ENCODE results near the gene IFITM10. TPM values are rescaled to one million over a fixed set of nuclear protein-coding genes. Genes with fewer than 3 reads are reported as not detected.

IFITM10 gene
- polyA plus RNA-seq, 4 donors, result 0.32 to 0.54 (median 0.43) TPM; not detected in 1

DNA sequence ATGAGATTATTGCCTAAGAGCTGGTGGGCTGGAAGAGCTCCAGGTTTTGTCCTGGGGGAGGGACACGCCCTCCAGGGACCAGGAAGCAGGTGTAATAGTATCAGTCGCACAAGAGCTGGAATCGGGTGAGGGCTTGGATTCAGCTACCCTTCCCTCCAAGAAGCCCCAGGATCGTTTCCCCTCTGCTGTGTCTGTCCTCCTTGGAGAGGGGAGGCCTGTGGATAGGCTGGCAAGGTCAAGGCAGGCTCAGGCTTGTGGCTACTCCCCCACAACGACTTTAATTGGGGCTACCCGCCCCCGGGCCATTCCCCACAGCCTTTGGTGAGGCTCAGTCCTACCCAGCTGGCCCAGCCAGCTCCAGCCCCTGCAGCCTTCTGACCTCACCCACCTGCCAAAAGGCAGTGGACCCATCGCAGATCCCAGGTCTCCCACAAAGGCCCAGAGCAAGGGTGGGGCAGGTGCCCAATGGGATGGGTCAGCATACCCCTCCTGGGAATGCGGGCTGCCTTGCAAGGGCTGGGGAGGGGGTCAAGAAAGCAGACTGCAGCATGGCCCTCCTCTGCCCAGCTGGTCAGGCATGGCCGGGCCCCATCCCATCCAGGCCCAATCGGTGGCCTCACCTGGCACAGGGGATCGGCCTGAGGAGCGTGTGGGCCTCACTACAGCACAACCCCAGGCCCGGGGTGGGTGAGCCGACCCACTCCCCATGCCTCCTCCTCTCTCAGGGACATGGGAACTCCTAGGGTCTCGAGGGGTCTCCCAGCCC is 12.3 kb upstream of the IFITM10 start:
- Histone ChIP-seq H3K4me1 (ENCODE audit: control insufficient read depth in 3 of 3, insufficient read depth in 2 of 3, low read depth in 1 of 3, low read length in 2 of 3) (peaks cover 3 to 21% (median 19%) of the 10 kb centered on the region in 3 donors), H3K27me3 (ENCODE audit: control insufficient read depth in 3 of 3, insufficient read depth in 3 of 3, low read length in 3 of 3) (no peaks in the 10 kb centered on the region), H3K36me3 (ENCODE audit: control insufficient read depth in 3 of 3, insufficient read depth in 2 of 3, low read depth in 1 of 3, low read length in 3 of 3) (peaks cover 0 to 45% (median 19%) of the 10 kb centered on the region in 3 donors), H3K9me3 (ENCODE audit: control insufficient read depth in 2 of 2, insufficient read depth in 1 of 2, low read depth in 1 of 2, low read length in 1 of 2) (no peaks in the 10 kb centered on the region), H3K27ac (ENCODE audit: low read depth in 1 of 3, low read length in 2 of 3) (peak overlapping the region; percentile 90 to 96 (median 93)), H3K4me3 (ENCODE audit: low read depth in 1 of 3, low read length in 3 of 3) (peak overlapping the region; percentile 82 to 94 (median 85))
- FAIRE-seq (no peak), DNase-seq (peak; percentile 79 to 97)
- 11 to 32% (median 15%) methylated on average over 16 of the region's 16 CpGs for WGBS, 3 donors

DNA sequence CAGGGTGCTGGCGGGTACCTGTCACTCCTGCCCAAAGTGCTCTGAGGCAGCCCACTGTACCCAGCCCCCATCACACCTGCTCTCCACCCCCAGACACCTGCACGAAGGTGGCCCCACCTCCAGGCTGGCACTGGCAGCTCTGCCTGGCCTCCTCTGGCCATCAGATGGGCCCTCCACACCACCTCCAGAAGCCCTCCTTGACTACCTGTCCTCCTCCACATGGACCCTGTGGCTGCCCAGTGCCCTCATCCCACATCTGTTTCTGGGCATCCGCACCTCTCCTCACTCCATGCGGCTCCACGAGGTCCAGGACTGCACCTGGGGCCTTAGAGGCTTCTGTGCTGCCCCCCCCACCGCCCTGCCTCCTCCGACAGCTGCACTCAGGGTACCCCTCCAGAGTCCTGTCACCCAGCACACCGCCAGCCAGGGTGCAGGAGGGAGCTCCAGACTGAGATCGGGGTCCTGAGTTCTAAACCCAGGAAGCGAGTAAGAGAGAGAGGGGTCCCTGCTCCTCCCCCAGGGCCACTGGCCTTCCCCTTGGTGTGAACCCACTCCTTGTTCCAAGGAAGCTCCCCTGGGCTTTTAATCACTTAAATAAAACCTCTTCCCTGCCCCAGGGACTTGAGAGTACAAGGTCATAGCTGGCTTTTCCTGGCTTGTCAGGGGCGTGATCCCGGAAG is 11.6 kb upstream of the IFITM10 start:
- Histone ChIP-seq H3K4me1 (ENCODE audit: control insufficient read depth in 3 of 3, insufficient read depth in 2 of 3, low read depth in 1 of 3, low read length in 2 of 3) (peaks cover 3 to 21% (median 19%) of the 10 kb centered on the region in 3 donors), H3K4me3 (ENCODE audit: low read depth in 1 of 3, low read length in 3 of 3) (peak overlapping the region in 2 of 3 donors; percentile 85 to 94), H3K27me3 (ENCODE audit: control insufficient read depth in 3 of 3, insufficient read depth in 3 of 3, low read length in 3 of 3) (no peaks in the 10 kb centered on the region), H3K36me3 (ENCODE audit: control insufficient read depth in 3 of 3, insufficient read depth in 2 of 3, low read depth in 1 of 3, low read length in 3 of 3) (peaks cover 3 to 52% (median 25%) of the 10 kb centered on the region in 3 donors), H3K9me3 (ENCODE audit: control insufficient read depth in 2 of 2, insufficient read depth in 1 of 2, low read depth in 1 of 2, low read length in 1 of 2) (no peaks in the 10 kb centered on the region), H3K27ac (ENCODE audit: low read depth in 1 of 3, low read length in 2 of 3) (peak overlapping the region; percentile 58 to 96 (median 71))
- FAIRE-seq (no peak), DNase-seq (no peak)
- 60 to 69% (median 63%) methylated on average over 12 of the region's 12 CpGs for WGBS, 3 donors

DNA sequence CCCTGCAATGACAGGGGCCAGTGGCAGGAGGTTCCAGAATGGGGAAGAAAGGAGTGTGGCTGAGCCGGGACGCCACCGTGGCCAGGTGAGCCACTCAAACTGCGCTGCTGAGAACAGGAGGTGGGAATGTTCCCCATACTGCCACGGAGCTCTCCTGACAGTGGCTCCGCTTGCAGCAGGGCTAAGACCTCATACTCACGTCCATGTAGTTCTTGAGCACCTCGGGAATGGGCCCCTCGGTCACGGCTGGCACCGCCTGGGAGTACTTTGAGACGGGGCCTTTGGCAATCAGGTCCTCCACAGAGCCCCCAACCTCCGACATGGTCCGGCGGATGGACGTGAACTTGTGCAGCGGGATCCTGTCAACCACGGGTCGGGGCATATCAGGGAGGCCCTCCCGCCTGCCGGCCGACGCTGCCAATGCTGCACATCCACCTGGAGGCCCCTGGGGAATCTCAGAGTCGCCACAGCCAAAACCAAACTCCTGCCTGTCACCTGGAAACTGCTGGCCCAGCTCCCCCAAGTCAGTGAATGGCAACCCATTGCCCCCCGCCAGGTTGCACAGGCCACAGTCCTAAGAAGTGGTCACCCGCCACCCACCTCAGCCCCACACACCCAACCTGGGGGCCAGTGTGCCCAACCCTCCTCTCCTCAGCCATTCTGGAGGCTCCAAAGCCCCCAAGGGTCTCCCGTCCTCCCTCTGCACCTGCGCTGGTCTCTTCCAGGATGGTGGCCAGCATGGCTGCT is 10.9 kb upstream of the IFITM10 start:
- Histone ChIP-seq H3K27me3 (ENCODE audit: control insufficient read depth in 3 of 3, insufficient read depth in 3 of 3, low read length in 3 of 3) (no peaks in the 10 kb centered on the region), H3K27ac (ENCODE audit: low read depth in 1 of 3, low read length in 2 of 3) (peak overlapping the region in 1 of 3 donors; percentile 96), H3K4me3 (ENCODE audit: low read depth in 1 of 3, low read length in 3 of 3) (peak overlapping the region in 1 of 3 donors; percentile 94), H3K4me1 (ENCODE audit: control insufficient read depth in 3 of 3, insufficient read depth in 2 of 3, low read depth in 1 of 3, low read length in 2 of 3) (peaks cover 3 to 21% (median 19%) of the 10 kb centered on the region in 3 donors), H3K9me3 (ENCODE audit: control insufficient read depth in 2 of 2, insufficient read depth in 1 of 2, low read depth in 1 of 2, low read length in 1 of 2) (no peaks in the 10 kb centered on the region), H3K36me3 (ENCODE audit: control insufficient read depth in 3 of 3, insufficient read depth in 2 of 3, low read depth in 1 of 3, low read length in 3 of 3) (peaks cover 7 to 59% (median 29%) of the 10 kb centered on the region in 3 donors)
- FAIRE-seq, result no peak
- 89 to 93% (median 90%) methylated on average over 28 of the region's 28 CpGs for WGBS, 3 donors
- no peak for DNase-seq

DNA sequence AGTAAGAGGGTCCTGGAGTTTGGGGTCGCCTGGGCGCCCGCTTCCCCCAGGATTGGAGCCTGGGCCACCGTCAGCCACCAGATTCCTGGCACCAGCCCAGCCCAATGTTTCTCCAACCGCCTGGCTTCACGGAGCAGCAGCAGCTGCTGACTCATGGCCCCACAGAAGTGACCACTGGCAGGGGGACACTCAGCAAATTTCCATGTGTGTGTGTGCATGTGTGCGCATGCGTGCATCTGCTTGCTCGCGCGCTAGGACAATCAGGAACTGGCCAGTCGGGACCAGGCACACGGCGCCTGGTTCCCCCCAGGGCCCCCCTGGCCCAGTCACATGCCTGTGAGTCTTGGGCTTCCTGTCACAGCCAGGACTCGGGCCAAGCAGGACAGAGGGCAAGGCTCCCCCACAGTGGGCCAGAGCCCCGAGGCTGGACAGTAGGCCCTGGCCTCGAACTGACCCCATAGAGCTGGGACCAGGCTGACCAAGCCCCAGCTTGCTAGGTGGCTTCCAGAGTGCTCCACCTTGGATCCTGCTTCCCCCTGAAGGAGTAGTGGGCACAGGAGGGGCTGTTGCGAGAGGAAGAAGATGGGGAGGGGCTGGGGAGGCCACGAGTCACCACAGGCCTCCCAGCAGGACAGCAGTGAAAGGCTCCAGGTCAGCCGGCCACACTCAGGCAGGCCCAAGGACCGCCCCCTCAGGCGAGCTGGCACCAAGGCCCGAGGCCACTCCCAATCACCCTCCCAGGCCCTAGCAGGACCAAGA is 10.1 kb upstream of the IFITM10 start:
- no peaks in the 10 kb centered on the region for H3K9me3 ChIP-seq (ENCODE audit: control insufficient read depth in 2 of 2, insufficient read depth in 1 of 2, low read depth in 1 of 2, low read length in 1 of 2)
- peaks cover 10 to 67% (median 36%) of the 10 kb centered on the region in 3 donors for H3K36me3 ChIP-seq (ENCODE audit: control insufficient read depth in 3 of 3, insufficient read depth in 2 of 3, low read depth in 1 of 3, low read length in 3 of 3)
- H3K27me3 ChIP-seq (ENCODE audit: control insufficient read depth in 3 of 3, insufficient read depth in 3 of 3, low read length in 3 of 3), result no peaks in the 10 kb centered on the region
- peaks cover 3 to 21% (median 19%) of the 10 kb centered on the region in 3 donors for H3K4me1 ChIP-seq (ENCODE audit: control insufficient read depth in 3 of 3, insufficient read depth in 2 of 3, low read depth in 1 of 3, low read length in 2 of 3)
- FAIRE-seq (no peak), DNase-seq (peak in 1 of 2 donors; percentile 20)
- no peak overlapping the region for H3K4me3 ChIP-seq (ENCODE audit: low read depth in 1 of 3, low read length in 3 of 3)
- WGBS, 3 donors, result 68 to 80% (median 69%) methylated on average over 16 to 23 of the region's 23 CpGs
- peak overlapping the region in 1 of 3 donors; percentile 96 for H3K27ac ChIP-seq (ENCODE audit: low read depth in 1 of 3, low read length in 2 of 3)

GRCh38 chr11:1759851-1760220 is 9.4 kb upstream of the IFITM10 start:
- Histone ChIP-seq H3K4me1 (ENCODE audit: control insufficient read depth in 3 of 3, insufficient read depth in 2 of 3, low read depth in 1 of 3, low read length in 2 of 3) (peaks cover 3 to 21% (median 19%) of the 10 kb centered on the region in 3 donors), H3K27me3 (ENCODE audit: control insufficient read depth in 3 of 3, insufficient read depth in 3 of 3, low read length in 3 of 3) (no peaks in the 10 kb centered on the region), H3K9me3 (ENCODE audit: control insufficient read depth in 2 of 2, insufficient read depth in 1 of 2, low read depth in 1 of 2, low read length in 1 of 2) (no peaks in the 10 kb centered on the region), H3K36me3 (ENCODE audit: control insufficient read depth in 3 of 3, insufficient read depth in 2 of 3, low read depth in 1 of 3, low read length in 3 of 3) (peaks cover 10 to 74% (median 39%) of the 10 kb centered on the region in 3 donors), H3K4me3 (ENCODE audit: low read depth in 1 of 3, low read length in 3 of 3) (no peak overlapping the region), H3K27ac (ENCODE audit: low read depth in 1 of 3, low read length in 2 of 3) (peak overlapping the region in 1 of 3 donors; percentile 81)
- FAIRE-seq (no peak), DNase-seq (peak in 1 of 2 donors; percentile 29)
- 45 to 58% (median 52%) methylated on average over 5 of the region's 5 CpGs for WGBS, 3 donors

DNA sequence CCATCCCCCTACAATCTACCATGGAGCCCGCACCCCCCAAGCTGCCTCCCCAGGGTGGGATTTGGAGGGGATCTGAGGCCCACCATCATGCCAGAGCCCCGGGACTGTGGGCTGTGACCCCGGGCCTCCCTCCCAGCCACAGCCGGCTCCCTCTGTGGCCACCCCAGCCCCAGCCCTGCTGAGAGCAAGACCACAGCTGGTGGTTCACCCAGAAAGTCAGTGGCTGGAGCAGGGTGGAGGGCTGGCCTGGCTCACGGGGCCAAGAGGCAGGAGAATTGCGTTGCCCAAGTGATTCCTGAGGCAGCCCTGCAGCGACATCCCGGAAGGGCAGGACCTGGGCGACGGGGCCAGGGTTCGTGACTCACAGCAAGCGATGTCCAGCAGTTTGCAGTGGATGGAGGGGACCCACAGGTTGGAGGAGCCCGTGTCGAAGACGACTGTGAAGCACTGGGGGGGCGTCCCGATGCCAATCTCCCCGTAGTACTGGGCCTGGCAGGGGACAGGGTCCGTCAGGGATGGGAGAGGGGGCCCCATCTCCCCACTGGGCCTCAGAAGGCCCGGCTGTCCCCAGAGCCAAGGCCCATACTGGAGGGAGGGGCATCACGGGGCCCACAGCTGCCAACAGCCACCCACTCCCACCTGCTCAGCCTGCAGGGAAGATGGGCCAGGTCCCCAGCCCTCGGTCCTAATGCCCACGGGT is 8.9 kb upstream of the IFITM10 start:
- Histone ChIP-seq H3K27me3 (ENCODE audit: control insufficient read depth in 3 of 3, insufficient read depth in 3 of 3, low read length in 3 of 3) (no peaks in the 10 kb centered on the region), H3K4me3 (ENCODE audit: low read depth in 1 of 3, low read length in 3 of 3) (no peak overlapping the region), H3K9me3 (ENCODE audit: control insufficient read depth in 2 of 2, insufficient read depth in 1 of 2, low read depth in 1 of 2, low read length in 1 of 2) (no peaks in the 10 kb centered on the region), H3K27ac (ENCODE audit: low read depth in 1 of 3, low read length in 2 of 3) (peak overlapping the region in 1 of 3 donors; percentile 81), H3K4me1 (ENCODE audit: control insufficient read depth in 3 of 3, insufficient read depth in 2 of 3, low read depth in 1 of 3, low read length in 2 of 3) (peaks cover 3 to 19% (median 18%) of the 10 kb centered on the region in 3 donors), H3K36me3 (ENCODE audit: control insufficient read depth in 3 of 3, insufficient read depth in 2 of 3, low read depth in 1 of 3, low read length in 3 of 3) (peaks cover 10 to 79% (median 45%) of the 10 kb centered on the region in 3 donors)
- DNase-seq (no peak), FAIRE-seq (no peak)
- WGBS, 3 donors, result 84 to 92% (median 89%) methylated on average over 22 to 23 of the region's 23 CpGs

GRCh38 chr11:1758611-1759150 is 8.3 kb upstream of the IFITM10 start:
- Histone ChIP-seq H3K4me3 (ENCODE audit: low read depth in 1 of 3, low read length in 3 of 3) (peak overlapping the region in 1 of 3 donors; percentile 14), H3K4me1 (ENCODE audit: control insufficient read depth in 3 of 3, insufficient read depth in 2 of 3, low read depth in 1 of 3, low read length in 2 of 3) (peaks cover 2 to 19% (median 16%) of the 10 kb centered on the region in 3 donors), H3K36me3 (ENCODE audit: control insufficient read depth in 3 of 3, insufficient read depth in 2 of 3, low read depth in 1 of 3, low read length in 3 of 3) (peaks cover 14 to 84% (median 49%) of the 10 kb centered on the region in 3 donors), H3K27ac (ENCODE audit: low read depth in 1 of 3, low read length in 2 of 3) (peak overlapping the region in 2 of 3 donors; percentile 59 to 60), H3K9me3 (ENCODE audit: control insufficient read depth in 2 of 2, insufficient read depth in 1 of 2, low read depth in 1 of 2, low read length in 1 of 2) (no peaks in the 10 kb centered on the region), H3K27me3 (ENCODE audit: control insufficient read depth in 3 of 3, insufficient read depth in 3 of 3, low read length in 3 of 3) (no peaks in the 10 kb centered on the region)
- FAIRE-seq, result no peak
- DNase-seq, result no peak
- WGBS, 3 donors, result 76 to 92% (median 81%) methylated on average over 20 to 21 of the region's 21 CpGs
